Measurements from ENCODE around the gene PPM1K.
A peak's percentile ranks its signal among the peaks of the same experiment; 100 is the strongest.

Gene PPM1K

DNA sequence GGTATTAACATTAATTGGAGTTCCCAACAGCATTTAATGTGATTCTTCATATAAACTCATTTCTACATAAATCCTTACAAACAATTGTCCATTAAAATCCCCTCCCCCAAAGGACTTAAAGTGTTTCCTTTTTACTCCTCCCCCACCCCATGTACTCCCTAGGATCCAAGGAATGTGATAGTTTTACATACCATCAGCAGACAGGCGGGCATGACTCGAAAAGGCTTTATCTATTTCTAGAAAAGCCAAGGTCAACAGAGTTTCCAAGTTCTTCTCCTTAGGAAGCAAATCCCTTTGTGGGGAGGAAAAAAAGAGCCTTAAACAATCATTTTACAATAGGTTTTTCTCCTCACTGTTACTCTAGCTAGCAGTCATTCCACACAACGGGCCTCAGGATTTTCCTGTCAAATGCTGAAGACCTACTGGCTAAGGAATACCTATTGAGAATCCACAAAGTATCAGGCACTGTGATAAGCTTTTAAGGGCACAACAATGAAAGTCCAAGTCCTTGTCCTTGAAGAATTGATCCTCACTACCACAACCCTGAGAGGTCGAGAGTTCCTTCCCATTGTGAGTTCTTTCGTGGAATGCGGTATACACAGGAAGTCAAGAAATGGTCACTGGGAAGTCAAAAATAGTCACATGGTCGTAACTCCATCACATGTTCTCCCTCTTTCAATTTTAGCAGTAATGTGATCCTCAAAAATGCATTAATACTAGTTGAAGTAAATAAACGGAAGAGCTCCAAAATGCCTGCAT, 7.2 kb downstream of the PPM1K start:
- DNase-seq: no peak

DNA sequence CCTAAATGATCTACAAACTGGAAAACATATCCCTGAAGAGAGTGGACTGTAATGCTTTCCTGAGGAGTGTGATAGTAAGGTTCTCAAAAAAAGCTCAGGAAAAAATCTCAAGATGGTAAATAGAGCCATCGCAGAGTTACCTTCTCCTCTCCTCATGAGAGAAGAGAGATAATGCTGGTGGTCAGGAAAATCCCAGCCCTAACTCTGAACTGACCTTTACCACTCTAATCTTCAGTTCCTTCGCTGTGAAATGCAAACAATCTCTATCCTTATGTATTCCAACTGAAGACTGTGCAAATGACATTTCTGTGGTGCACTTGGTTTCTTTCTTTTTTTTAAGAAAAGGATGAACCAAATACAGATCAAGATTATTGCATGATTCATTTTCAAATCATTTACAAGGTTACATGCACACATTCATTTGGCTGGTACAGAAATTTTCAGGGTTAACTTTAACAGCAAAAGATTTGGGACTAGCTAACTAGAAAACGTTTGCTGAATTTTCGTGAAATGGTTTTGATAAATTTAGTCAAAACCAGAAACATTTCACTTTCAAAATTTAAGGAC, 8.3 kb downstream of the PPM1K start:
- no peak for DNase-seq

DNA sequence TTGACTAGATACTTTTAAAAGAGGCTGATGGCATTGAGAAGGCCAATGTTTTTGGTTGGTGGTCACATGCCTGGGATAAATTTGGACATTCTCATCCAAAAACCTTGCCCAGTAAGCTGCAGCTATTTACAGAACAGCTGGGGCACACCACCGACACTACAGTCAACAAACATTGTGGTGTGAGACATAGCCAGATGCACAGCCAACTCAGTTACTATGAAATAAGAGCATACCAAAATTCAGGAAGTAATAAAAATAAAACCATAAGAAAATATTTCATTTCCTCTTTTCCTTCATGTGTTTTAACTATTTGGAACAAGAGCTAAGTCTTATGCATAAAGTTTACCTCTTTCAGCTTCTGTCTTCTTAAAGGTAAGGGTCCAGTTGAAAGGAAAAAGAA, 8.8 kb downstream of the PPM1K start:
- DNase-seq: no peak

DNA sequence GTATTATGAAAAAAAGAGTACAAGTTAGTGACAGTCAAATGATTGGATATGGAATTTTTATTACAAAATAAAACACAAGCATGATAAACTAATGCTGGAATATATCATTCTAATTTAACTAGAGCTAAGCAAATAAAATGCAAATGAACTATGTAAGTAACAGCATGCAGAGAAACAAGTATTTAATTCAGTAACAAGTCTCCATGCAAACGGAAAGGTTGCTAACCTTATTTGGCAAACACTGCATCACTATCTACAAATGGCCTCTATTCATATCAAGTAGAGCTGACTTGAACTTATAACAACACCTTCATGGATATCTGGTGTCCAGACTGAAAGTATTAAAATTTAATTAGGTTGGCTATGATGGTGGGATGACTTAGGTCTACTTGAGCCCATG, 15.4 kb downstream of the PPM1K start:
- peak; percentile 51 for DNase-seq

DNA sequence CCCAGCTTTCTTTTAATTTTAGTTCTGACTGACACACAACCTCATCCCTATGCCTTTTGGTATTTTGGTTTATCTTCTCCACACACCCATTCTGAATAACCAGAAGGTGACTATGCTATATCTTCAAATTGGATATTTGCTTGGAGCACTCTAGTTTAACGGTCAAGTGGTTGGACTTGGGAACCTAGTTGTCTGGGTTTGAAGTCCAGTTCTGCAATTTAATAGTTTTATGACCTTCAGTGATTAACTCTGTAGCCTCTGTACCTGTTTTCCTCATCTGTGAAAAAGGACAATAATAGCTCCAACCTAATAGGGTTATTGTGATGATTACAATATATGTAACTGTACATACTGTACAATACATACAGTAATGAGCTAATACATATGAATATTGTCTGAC, 20.0 kb downstream of the PPM1K start:
- no peak for DNase-seq

DNA sequence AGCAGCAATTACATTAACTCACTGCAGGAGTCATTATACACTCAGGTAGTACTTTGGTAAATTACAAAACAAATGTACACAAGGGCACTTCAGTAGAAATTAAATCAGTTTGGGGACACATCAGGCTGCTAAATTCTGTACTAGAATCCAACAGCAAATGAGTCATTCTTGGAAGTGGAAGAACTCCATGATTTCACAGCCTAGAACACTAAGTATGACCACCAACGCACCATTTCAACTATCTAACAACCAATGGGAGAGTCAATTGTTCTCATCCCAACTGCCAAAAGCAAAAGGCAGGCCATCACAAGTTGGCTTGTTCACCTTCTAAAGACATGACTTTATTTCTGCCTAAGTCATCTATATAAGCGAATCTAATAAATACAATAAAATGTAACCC, 26.6 kb downstream of the PPM1K start:
- DNase-seq: no peak

GRCh38 chr4:88255111-88255510, 29.2 kb downstream of the PPM1K start:
- no peak for DNase-seq

DNA sequence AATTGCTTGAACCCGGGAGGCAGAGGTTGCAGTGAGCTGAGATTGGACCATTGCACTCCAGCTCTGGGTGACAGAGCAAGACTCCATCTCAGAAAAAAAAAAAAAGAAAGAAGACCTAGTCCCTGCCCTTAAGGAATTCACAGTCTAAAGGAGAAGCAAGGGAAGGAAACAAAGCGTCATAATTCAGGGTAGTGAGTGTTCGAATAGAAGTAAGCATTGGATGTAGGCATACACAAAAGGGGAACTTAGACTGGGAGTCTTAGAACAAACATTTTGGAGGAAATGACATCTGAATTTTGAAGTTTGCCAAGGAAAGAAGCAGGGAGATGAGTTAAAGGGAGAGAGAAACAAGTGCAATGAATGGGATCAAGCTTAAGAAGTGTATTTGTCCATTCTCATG, 32.4 kb downstream of the PPM1K start:
- DNase-seq: no peak

DNA sequence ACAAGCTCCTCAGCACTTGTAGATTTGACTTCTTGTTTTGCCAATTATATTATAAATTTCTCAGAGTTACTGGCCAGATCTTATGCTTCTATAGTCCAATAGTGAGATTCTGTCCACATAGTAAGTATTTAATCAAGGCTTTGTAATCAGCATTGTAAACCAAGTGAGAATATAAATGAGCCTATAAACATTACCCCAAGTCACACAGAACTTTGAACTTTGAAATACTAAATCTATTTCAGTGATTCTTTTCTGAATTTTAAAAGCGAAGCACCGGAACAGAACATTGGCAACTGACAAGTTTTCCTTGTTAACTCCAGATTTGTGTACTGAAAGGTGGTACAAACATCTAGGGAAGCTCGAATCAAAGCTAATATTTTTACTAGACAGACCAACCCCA, 37.2 kb downstream of the PPM1K start:
- DNase-seq: no peak

- no peak for DNase-seq
These were observed 37.8 kb downstream of the PPM1K start for GRCh38 chr4:88246600-88246999.

DNA sequence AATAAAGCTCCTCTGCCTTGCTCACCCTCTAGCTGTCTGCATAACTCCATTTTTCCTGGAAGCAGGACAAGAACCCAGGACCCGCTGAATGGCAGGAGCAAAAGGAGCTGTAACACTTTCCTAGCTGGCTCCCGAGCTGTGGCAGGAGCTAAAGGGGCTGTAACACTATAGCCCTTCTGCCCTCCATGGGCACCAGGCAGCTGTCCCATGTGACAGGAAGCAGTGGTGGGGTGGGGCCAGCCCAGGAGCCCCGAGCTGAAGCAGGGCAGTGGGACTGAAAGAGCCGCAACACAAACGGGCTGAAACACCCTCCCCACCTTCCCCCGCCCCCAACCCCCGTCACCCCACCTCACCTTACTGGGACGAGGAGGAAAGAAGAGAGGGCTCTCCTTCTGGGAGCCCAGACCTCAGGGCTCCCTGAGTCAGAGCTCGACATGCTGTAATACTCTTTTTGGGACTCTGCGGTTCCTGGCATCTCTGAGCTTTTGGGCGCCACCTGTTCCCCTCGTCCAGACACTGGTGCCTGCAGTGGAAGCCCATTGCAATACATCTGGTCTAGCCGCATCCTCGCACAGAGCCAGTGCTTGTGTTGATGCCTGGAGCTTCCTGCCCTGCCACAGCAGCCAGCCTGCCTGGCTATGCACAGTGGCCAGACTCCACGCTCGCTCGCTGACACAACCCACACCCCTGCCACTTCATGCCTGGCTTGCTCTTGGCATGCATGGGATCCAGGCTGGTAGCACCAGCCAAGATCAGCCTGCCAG, 39.4 kb downstream of the PPM1K start:
- no peak for DNase-seq

DNA sequence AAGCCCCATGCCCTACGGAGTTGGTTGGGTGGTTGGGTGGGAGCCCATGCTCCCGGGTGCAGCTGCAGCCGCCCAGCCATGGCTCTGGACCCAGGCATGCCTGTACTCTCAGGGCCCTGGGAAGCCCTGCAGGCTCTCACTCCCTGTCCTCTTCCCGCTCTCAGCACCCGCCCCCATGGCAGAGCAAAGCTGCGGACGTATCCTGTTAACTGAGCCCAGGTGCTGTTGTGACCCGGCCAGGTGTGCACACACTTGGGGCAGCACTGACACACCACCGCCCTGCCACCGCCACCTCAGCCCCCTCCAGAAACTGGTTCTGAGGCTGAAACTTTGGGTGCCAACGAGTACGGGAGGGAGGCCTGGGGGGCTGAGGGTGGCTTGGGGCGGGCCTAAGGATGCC, 40.3 kb downstream of the PPM1K start:
- DNase-seq: no peak

GRCh38 chr4:88242144-88242543, 42.2 kb downstream of the PPM1K start:
- no peak for DNase-seq

DNA sequence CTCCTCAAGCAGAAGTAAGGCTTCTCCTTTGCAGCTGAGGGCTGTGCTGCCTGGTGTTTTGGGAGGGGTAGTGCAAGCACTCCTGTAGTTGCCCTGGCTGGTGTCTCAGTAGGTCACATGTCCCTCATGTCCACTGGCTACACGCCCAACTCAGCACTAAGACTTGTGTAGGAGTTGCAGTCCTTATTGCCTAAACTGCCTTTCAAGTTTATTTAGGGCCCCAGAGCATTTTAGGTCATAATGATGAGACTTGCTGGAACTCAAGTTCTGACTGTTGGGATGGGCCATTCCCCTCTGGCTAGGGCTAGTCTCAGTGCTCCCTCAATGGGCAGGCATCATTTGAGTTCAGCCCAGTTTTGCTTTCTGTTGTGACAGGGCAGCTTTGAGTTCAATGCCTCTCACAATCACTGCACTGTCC, 44.1 kb downstream of the PPM1K start:
- no peak for DNase-seq

DNA sequence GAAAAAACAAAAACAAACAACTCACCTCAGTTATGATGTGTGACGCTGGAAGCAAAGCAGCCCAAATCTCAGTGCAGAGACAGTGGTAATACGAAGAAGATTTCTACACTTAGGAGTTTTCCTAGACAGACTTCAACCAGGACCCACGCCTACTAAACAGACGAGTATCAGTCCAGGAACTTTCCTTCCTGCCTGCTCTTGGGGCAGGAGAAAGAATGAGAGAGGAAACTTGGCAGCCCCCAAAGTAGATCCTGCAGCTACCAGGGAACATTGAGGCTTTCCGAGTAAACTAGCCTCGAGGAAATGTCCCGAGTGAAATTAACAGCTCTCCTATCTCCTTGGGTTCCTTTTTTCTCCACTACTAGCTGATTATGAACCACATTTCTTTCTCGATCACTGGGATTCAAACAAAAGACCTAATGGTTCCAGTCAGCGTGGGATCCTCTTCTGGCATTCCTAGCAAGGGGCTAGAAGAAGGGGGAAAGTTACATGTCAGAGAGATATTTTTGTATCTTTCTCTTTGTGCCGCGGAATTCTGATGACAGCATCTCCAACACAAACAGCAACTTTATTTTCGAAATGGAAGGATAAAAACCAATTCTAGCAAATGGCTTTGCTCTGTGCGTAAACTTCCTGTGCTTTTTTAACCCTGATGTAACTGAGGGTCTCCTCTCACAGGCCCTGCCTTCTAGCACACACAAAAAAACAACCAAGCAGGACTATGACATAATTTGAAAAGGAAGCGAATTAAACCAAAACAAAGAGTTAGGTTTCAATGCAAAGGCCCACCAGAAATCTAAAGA, 53.2 kb downstream of the PPM1K start:
- no peak for DNase-seq

- DNase-seq: no peak
These were observed 53.9 kb downstream of the PPM1K start for GRCh38 chr4:88230461-88230891.

DNA sequence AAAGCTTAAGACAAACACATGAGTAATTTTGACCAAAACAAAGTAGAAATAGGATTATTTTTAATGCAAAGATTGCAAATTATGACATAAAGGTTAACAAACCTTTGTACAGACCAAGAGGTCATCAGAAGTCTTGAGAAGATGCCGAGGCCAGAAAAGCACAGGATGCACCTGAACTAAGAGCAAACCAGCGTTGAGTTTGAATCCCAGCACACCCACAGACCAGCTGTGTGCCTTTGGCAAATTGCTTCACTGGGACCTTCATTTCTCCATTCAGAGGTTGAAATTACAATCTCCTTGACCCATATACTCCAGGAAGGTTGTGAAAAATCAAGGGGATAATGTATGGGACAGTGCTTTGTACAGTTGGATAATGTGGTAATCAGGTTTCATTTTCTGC, 56.6 kb downstream of the PPM1K start:
- DNase-seq: no peak

GRCh38 chr4:88226143-88226542, 58.2 kb downstream of the PPM1K start:
- DNase-seq: no peak

DNA sequence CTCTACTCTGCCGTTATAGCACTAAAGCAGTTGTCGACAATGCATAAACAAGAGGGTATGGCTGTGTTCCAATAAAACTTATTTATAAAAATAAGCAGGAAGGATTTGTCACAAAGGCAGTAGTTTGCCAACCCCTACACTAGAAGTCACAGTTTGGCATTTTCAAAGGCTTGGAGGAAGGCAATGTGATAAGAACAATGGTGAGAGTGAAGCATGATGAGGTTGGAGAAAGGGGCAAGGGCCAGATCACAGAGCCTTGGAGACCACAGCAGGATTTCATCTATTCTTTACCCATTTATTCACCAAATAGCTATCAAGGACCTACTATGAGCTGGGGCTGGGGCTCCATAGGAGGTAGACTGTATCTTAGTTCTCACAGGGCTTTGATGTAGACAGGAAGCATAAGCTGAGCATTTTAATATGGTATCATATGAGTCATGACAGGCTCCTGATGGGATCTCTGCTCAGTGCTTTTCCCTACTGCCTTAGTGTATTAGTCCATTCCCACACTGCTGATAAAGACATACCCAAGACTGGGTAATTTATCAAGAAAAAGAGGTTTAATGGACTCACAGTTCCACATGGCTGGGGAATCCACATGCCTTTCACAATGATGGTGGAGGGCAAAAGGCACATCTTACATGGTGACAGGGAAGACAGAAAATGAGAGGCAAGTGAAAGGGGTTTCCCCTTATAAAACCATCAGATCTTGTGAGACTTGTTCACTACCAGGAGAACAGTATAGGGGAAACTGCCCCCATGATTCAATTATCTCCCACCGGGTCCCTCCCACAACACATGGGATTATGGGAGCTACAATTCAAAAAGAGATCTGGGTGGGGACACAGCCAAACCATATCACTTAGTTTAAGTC, 58.9 kb downstream of the PPM1K start:
- no peak for DNase-seq

DNA sequence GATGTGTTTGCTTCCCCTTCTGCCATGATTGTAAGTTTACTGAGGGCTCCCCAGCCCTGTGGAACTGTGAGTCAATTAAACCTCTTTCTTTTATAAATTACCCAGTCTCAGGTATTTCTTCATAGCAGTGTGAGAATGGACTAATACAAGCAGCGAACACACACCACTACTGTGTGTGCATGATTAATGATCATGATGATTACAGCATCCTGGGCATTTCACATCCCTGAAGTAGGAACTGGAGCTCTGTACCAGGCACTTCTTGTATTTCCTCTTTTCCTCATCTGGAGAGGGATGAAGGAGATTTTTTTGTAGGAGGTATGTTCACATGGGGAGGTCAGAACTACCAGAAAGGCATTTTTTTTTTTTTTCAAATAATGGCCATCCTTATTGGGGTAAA, 60.8 kb downstream of the PPM1K start:
- no peak for DNase-seq

DNA sequence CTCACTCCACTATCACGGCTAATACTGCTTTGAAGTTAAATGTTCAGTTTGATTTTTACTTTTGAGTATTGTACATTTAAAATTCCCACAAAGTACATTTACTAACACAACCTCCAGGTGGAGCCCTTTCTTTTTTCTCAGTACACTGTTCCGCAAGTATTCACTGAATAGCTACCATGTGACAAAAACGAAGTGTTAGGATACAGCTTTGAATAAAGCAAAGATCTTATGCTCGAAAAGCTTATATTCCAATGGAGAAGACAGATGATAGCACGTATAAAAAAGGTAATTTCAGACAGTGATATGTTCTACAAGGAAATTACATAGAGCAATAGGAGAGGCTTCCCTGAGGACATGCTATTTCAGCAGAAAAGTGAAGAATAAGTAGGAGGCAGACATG, 65.3 kb downstream of the PPM1K start:
- no peak for DNase-seq

- no peak for DNase-seq
These were observed 67.2 kb downstream of the PPM1K start for GRCh38 chr4:88217169-88217568.
